Astrocyte (in vitro differentiated cells and primary cell): ENCODE measurements around the gene TYROBP. TPM values are rescaled to one million over a fixed set of nuclear protein-coding genes. Genes with fewer than 3 reads are reported as not detected.
A peak's percentile ranks its signal among the peaks of the same experiment; 100 is the strongest.

Experiments
- DNase-seq: peaks from one replicate; pipeline ENCODE4 v3.0.0-alpha.2; 2010; ENCODE audit warnings: low read depth
- FAIRE-seq: peaks from 2 replicates; lab custom pipeline; 2011; peaks lifted over from hg19 to GRCh38; lab: Jason Lieb, UNC
- H2AFZ ChIP-seq: 2 replicates; pipeline ENCODE4 v1.6.0; 2012; ENCODE audit warnings: low read depth, low read length, inconsistent platforms
- H3K27ac ChIP-seq: 2 replicates; pipeline ENCODE4 v1.5.1; 2011; ENCODE audit warnings: low read depth, low read length, inconsistent platforms
- H3K27me3 ChIP-seq: 2 replicates; pipeline ENCODE4 v1.6.0; 2011; ENCODE audit warnings: low read length, inconsistent platforms; ENCODE audit not compliant: insufficient read depth
- H3K36me3 ChIP-seq: 2 replicates; pipeline ENCODE4 v1.5.1; 2011; ENCODE audit warnings: low read length, inconsistent platforms; ENCODE audit not compliant: insufficient read depth
- H3K4me1 ChIP-seq: 2 replicates; pipeline ENCODE4 v1.5.1; 2011; ENCODE audit warnings: low read length, inconsistent platforms; ENCODE audit not compliant: insufficient read depth
- H3K4me2 ChIP-seq: 2 replicates; pipeline ENCODE4 v1.6.0; 2012; ENCODE audit warnings: low read length, inconsistent platforms
- H3K4me3 ChIP-seq: 2 replicates; pipeline ENCODE4 v1.5.1; 2011; ENCODE audit warnings: low read depth, mild to moderate bottlenecking, low read length, inconsistent platforms; ENCODE audit not compliant: insufficient read depth
- H3K79me2 ChIP-seq: 2 replicates; pipeline ENCODE4 v1.6.0; 2012; ENCODE audit warnings: mild to moderate bottlenecking, low read length, inconsistent platforms; ENCODE audit not compliant: insufficient read depth
- H3K9ac ChIP-seq: 2 replicates; pipeline ENCODE4 v1.6.0; 2012; ENCODE audit warnings: mild to moderate bottlenecking, low read length, inconsistent platforms
- H3K9me3 ChIP-seq: 2 replicates; pipeline ENCODE4 v1.5.1; 2012; ENCODE audit warnings: low read depth, mild to moderate bottlenecking, low read length, inconsistent platforms; ENCODE audit not compliant: insufficient read depth
- H4K20me1 ChIP-seq: 2 replicates; pipeline ENCODE4 v1.6.0; 2012; ENCODE audit warnings: low read length, inconsistent platforms; ENCODE audit not compliant: insufficient read depth
- H3K27ac Mint-ChIP-seq: one replicate; pipeline ENCODE4 v1.8.0; 2021; ENCODE audit warnings: mild to moderate bottlenecking, mixed read lengths; ENCODE audit not compliant: unreplicated experiment
- H3K27me3 Mint-ChIP-seq: one replicate; pipeline ENCODE4 v1.8.0; 2021; ENCODE audit warnings: low read depth, mixed read lengths; ENCODE audit not compliant: unreplicated experiment
- H3K36me3 Mint-ChIP-seq: one replicate; pipeline ENCODE4 v1.8.0; 2021; ENCODE audit warnings: low read depth, mixed read lengths; ENCODE audit not compliant: unreplicated experiment
- H3K4me1 Mint-ChIP-seq: one replicate; pipeline ENCODE4 v1.8.0; 2021; ENCODE audit warnings: low read depth, mixed read lengths; ENCODE audit not compliant: unreplicated experiment
- H3K4me3 Mint-ChIP-seq: one replicate; pipeline ENCODE4 v1.8.0; 2021; ENCODE audit warnings: mild to moderate bottlenecking, moderate library complexity, mixed read lengths; ENCODE audit not compliant: unreplicated experiment
- H3K9me3 Mint-ChIP-seq: one replicate; pipeline ENCODE4 v1.8.0; 2021; ENCODE audit warnings: mild to moderate bottlenecking, mixed read lengths; ENCODE audit not compliant: unreplicated experiment
- CTCF ChIP-seq: IDR thresholded peaks from 2 replicates; pipeline ENCODE4 v1.5.1; 2011; ENCODE audit warnings: low read depth, mild to moderate bottlenecking, inconsistent platforms, low read length, moderate library complexity; ENCODE audit not compliant: insufficient read depth
- EZH2 ChIP-seq: IDR thresholded peaks from 2 replicates; pipeline ENCODE4 v1.6.1; 2012; ENCODE audit warnings: mild to moderate bottlenecking, low read length, inconsistent platforms; ENCODE audit not compliant: insufficient read depth
- total RNA-seq: library from RNA; stranded (reverse); gene quantifications from 2 replicates; pipeline ENCODE4 v1.2.1, GENCODE V29; 2021

The TYROBP gene
- total RNA-seq, 1 donor from 2014 or later = not detected

DNA sequence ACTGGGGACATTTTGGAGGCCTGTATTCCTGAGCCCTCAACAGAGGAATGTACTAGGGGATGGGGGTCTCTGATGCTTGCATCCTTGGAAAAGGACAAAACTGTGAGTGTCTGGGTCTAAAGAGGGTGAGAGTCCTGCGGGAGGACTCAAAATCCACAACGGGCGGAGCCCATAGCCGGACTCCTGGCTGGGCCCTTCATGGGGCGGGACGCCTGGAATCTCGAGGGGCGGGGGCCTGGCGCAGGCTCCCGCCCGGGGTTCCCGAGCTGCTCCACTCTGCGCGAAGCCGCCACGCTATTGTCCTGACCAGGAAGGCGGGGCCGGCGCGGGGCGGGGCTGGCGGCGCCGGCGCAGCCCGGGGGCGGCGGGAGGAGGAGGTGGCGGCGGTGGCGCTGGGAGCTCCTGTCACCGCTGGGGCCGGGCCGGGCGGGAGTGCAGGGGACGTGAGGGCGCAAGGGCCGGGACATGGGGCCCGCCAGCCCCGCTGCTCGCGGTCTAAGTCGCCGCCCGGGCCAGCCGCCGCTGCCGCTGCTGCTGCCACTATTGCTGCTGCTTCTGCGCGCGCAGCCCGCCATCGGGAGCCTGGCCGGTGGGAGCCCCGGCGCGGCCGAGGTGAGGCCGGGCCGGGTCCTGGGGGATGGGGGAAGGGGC, 39.8 kb downstream of the TYROBP start, which contains the start of gene APLP1:
TSS of gene APLP1 (plus strand) at position 403 of the 651 bp plus-strand sequence. CDS start at position 466, 63 bp downstream.
- Histone ChIP-seq H3K79me2 (no peaks in the 10 kb centered on the region), H3K9me3 (no peaks in the 10 kb centered on the region), H3K27me3 (peaks cover 5% of the 10 kb centered on the region), H3K4me2 (peak within 1 kb of the TSS; percentile 91), H3K27ac (no peak within 1 kb of the TSS), H4K20me1 (peaks cover 5% of the 10 kb centered on the region), H2AFZ (peak within 1 kb of the TSS; percentile 60), H3K36me3 (no peaks in the 10 kb centered on the region), H3K4me3 (peak within 1 kb of the TSS; percentile 50), H3K9ac (peak within 1 kb of the TSS; percentile 27), H3K4me1 (peaks cover 8% of the 10 kb centered on the region)
- peak within 1 kb of the TSS; percentile 85 for H3K4me3 Mint-ChIP-seq
- H3K27ac Mint-ChIP-seq = peak within 1 kb of the TSS; percentile 53
- no peak for FAIRE-seq
- H3K36me3 Mint-ChIP-seq = peaks cover 4% of the 10 kb centered on the region
- no peaks in the 10 kb centered on the region for H3K9me3 Mint-ChIP-seq
- TF ChIP-seq EZH2 (no peak), CTCF (no peak)
- no peaks in the 10 kb centered on the region for H3K4me1 Mint-ChIP-seq
- H3K27me3 Mint-ChIP-seq = peaks cover 33% of the 10 kb centered on the region
- peak; percentile 15 for DNase-seq

DNA sequence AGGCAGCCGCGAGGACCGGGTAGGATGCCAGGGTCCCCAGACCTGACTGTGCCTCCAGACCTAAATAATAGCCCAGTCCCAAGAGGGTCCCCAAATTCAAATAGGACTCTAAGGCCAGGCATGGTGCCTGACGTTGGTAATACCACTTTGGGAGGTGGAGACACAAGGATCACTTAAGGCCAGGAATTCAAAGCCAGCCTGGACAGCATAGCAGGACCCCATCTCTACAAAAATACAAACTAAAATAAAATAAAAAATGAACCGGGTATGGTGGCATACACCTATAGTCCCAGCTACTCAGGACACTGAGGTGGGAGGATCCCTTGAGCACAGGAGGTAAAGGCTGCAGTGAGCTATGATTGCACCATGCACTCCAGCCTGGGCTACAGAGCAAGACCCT, 45.1 kb downstream of the TYROBP start:
- Mint-ChIP-seq H3K4me3 (no peak overlapping the region), H3K9me3 (no peaks in the 10 kb centered on the region), H3K36me3 (peaks cover 5% of the 10 kb centered on the region), H3K27me3 (peaks cover 71% of the 10 kb centered on the region), H3K4me1 (no peaks in the 10 kb centered on the region), H3K27ac (no peak overlapping the region)
- H3K9me3 ChIP-seq = no peaks in the 10 kb centered on the region
- H4K20me1 ChIP-seq = no peaks in the 10 kb centered on the region
- DNase-seq = no peak
- FAIRE-seq = no peak
- H3K79me2 ChIP-seq = no peaks in the 10 kb centered on the region
- H3K27me3 ChIP-seq = peaks cover 22% of the 10 kb centered on the region
- H3K9ac ChIP-seq = no peak overlapping the region
- H3K4me2 ChIP-seq = no peak overlapping the region
- no peaks in the 10 kb centered on the region for H3K4me1 ChIP-seq
- TF ChIP-seq EZH2 (no peak), CTCF (no peak)
- H3K36me3 ChIP-seq = no peaks in the 10 kb centered on the region
- no peak overlapping the region for H2AFZ ChIP-seq
- H3K4me3 ChIP-seq = no peak overlapping the region
- H3K27ac ChIP-seq = no peak overlapping the region

DNA sequence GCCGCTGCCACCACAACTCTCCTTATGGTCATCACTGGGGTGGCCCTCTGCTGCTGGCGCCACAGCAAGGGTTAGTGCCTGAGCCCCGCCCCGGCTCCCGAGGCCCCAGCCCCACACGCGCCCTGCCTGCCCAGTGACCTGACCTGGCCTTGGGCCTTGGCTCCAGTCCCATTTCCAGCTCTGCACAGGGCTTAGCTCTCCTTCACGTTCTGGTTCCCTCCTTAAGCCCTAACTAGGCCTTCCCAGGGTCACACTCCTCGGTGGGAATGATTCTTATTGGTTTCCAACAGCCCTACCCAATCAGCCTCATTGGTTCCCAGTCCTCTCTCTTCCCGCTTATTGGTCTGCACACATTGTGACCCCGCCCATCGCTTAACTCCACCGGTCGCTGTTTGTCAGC, 45.6 kb downstream of the TYROBP start:
- Histone ChIP-seq H3K9ac (no peak overlapping the region), H3K36me3 (no peaks in the 10 kb centered on the region), H2AFZ (no peak overlapping the region), H3K27ac (no peak overlapping the region), H4K20me1 (no peaks in the 10 kb centered on the region), H3K79me2 (no peaks in the 10 kb centered on the region), H3K9me3 (no peaks in the 10 kb centered on the region), H3K4me1 (no peaks in the 10 kb centered on the region), H3K27me3 (peaks cover 26% of the 10 kb centered on the region), H3K4me2 (no peak overlapping the region), H3K4me3 (no peak overlapping the region)
- Mint-ChIP-seq H3K9me3 (no peaks in the 10 kb centered on the region), H3K27ac (no peak overlapping the region), H3K4me3 (no peak overlapping the region), H3K27me3 (peaks cover 73% of the 10 kb centered on the region), H3K4me1 (no peaks in the 10 kb centered on the region), H3K36me3 (peaks cover 5% of the 10 kb centered on the region)
- no peak for DNase-seq
- TF ChIP-seq EZH2 (no peak), CTCF (no peak)
- no peak for FAIRE-seq
